Fibroblast of the conjunctiva (primary cell): ENCODE results near the gene ACBD4.
A peak's percentile ranks its signal among the peaks of the same experiment; 100 is the strongest.
"Not testable (repeated sequence)": the region's sequence is repeated elsewhere in the genome, so short reads cannot be mapped to it uniquely, and the experiment has no call there.

ENCODE experiments used
- DNase-seq: peaks from one replicate; pipeline ENCODE4 v3.0.0-alpha.2; 2010; ENCODE audit warnings: low read depth

Gene ACBD4

GRCh38 chr17:45119964-45120363 is 15.5 kb upstream of the ACBD4 start:
- DNase-seq = no peak

GRCh38 chr17:45120558-45120957 is 14.9 kb upstream of the ACBD4 start:
- no peak for DNase-seq

- DNase-seq = no peak
These were observed 14.4 kb upstream of the ACBD4 start for GRCh38 chr17:45121055-45121454.

- no peak for DNase-seq
These were observed 12.3 kb upstream of the ACBD4 start for GRCh38 chr17:45123076-45123770.

- DNase-seq = peak; percentile 77
These were observed 11.3 kb upstream of the ACBD4 start for GRCh38 chr17:45123930-45124796.

GRCh38 chr17:45124797-45125122 is 10.7 kb upstream of the ACBD4 start:
- DNase-seq = not testable (repeated sequence)

DNA sequence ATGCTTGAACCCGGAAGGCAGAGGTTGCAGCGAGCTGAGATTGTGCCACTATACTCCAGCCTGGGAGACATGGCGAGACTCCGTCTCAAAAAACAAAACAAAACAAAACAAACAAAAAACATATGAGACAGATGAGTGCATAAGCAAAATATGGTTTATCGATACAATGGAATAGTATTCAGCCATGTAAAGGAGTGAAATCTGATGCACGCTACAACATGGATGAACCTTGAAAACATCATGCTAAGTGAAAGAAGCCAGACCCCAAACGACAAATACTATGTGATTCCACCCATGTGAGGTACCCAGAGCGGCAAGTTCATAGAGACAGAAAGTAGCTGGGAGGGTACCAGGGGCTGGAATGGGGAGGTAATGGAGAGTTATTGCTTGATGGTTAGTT is 10.0 kb upstream of the ACBD4 start:
- no peak for DNase-seq

- no peak for DNase-seq
These were observed 8.3 kb upstream of the ACBD4 start for GRCh38 chr17:45127207-45127547.

DNA sequence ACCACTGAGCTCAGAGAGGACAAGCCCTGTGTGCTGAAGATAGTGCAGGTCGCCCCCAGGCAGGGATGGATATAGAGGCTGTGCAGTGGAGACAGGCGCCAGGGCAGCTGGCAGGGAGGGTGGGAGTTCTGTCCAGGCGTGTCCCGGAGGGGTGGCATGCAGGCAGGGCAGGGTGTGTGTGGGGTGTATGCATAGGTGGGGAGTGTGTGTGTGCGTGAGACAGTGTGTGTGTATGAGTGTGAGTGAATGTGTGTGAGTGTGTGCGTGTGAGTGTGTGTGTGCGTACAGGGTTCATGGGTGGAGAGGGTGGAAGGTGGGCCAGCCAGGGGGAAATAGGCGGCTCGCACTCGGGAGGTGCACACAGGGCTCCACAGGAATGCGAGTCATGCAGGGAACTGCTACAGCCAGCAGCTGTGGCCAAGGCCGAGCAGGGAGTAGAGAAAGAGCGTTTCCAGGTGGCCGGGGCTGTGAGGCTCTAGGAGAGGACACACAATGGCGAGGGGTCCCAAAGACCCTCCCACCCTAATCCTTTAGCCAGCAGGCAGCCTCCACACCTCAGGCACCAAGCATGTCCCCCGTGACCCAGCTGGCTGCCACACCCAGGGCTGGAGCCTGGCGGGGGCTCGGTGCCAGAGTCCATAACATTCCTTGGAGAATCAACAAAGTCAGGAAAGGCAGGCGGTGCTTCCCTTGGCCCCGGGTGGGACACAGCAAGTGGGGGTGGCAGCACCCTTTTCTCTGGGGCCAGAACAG is 7.8 kb upstream of the ACBD4 start:
- no peak for DNase-seq

DNA sequence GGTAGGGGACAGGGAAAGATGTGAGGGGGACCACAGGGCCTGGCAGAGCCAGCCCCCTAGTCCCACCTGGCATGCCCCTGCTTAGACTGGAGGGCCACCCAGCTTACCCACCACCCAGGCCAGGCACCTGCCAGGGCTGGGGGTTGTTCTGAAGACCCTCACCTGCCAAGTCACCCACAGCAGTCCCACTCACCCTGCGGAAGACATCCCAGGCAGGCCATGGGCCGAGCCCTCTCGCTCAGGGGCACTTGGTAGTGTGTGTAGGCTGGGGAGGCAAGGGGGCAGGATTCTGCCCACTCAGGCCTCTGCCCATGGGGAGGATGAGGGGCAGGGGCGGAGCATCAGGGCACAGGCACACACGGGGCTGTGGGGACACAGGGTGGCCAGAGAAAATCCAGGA is 7.2 kb upstream of the ACBD4 start:
- no peak for DNase-seq

DNA sequence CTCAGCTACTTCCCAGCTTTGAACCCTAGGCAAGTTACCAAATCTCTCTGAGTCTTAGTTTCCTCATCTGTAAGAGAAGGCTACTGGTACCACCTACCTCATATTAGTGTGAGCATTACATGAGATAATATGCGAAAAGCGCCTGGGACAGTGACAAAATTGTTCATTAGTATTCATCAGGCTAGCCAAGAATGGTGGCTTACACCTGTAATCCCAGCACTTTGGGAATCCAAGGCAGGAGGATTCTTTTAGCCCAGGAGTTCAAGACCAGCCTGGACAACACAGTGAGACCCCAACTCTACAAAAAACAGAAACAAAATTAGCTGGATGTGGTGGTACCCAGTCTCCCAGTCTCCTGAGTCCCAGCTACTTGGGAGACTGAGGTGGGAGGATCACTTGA is 6.5 kb upstream of the ACBD4 start:
- DNase-seq = no peak

- no peak for DNase-seq
These were observed 6.0 kb upstream of the ACBD4 start for GRCh38 chr17:45129426-45129939.

GRCh38 chr17:45129940-45130680 is 5.4 kb upstream of the ACBD4 start:
- no peak for DNase-seq

- no peak for DNase-seq
These were observed 4.5 kb upstream of the ACBD4 start for GRCh38 chr17:45130681-45131615.

GRCh38 chr17:45131616-45132319 is 3.7 kb upstream of the ACBD4 start:
- no peak for DNase-seq

DNA sequence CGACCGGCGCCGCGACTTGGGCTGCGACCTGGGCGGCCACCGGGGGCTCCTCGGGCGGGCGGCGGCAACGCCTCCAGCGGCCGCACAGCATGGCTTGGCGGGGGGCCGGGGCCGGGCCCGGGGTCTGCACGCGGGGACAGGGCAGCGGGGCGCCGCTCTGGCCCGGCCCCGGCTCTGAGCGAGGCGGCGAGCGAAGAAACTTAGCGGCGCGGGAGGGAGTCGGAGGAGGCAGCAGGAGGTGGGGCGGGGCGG is 3.2 kb upstream of the ACBD4 start, which contains the start of gene PLCD3:
PLCD3 (minus strand) TSS at position 196 of the 252 bp plus-strand sequence; CDS start at position 91, 105 bp downstream.
- DNase-seq = no peak

DNA sequence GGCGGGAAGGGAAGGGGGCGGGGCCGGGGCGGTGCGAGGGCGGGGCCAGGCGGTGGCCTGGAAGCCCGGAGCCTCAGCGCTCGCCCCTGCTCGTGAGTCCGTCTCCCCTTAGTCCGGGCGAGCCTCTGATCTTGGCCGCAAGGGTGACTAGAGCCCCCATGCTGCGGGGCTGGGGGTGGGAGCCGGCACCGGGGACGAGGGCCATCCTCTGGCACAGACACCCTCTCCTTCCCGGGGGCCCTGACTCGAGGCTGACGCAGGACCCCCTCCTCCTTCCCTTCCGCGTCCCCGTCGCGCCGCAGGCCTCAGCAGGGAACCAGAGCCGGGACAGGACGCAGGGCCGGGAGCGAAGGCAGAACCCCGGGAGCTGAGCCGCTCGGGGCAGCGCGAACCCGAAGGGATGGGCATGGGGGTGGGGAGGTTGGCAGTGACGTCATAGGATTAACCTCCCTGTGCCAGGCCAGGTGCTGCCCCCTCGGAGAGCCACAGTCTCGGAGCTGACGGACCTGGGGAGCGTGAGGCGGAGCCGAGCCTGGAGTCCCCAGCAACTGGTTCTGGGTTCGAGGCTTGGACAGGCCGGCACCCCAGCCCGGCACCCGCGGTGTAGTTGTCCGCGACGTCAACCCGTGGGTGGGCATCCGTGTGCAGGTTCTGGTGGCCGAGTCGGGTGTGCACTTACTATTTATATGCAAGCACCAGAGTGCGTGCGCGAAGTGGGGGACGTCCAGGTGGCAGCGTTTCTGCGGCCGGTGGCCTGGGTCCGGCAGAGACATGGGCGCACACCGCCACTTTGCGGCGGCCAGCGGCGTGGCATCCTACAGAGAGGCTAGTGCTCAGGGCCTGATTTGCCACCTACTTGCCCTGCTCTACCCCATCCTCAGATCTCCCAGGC is 2.7 kb upstream of the ACBD4 start:
- peak; percentile 56 for DNase-seq

DNA sequence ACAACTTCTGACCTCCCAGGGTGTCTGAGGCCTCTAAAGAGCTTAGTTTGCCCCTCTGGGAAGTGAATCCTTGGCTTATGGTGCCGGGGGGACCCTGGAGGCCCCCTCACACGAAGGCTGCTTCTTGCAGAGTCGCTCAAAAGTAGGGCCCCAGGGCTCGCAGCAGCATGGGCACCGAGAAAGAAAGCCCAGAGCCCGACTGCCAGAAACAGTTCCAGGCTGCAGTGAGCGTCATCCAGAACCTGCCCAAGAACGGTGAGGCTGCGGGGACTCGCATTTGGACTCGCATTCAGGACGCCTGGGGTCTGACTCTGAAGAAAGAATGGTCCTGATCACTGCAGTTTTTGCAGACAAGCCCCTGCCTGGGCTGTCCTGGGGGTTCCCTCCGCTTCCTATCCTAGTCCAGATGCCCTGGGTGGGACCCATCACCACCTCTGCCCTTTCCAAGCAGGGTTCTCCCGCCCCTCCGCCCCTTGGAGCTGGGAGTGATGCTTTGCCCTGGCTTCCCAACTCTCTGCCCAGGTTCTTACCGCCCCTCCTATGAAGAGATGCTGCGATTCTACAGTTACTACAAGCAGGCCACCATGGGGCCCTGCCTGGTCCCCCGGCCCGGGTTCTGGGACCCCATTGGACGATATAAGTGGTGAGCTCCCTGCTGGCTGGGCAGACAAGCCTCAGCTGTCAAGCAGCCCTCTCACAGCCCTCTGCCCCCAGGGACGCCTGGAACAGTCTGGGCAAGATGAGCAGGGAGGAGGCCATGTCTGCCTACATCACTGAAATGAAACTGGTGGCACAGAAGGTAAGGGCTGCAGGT is 698 bp downstream of the ACBD4 start:
- DNase-seq = no peak
